H9 (cell line): ENCODE data around the gene B4GALNT2. TPM values are rescaled to one million over a fixed set of nuclear protein-coding genes. Genes with fewer than 3 reads are reported as not detected.

Source experiments
- DNase-seq: peaks from one replicate; pipeline ENCODE4 v3.0.0-alpha.2; 2017
- H2AFZ ChIP-seq: one replicate; pipeline ENCODE4 v1.6.1; 2013; ENCODE audit warnings: mild to moderate bottlenecking, low read length, control low read depth, moderate library complexity
- H2AK5ac ChIP-seq: 2 replicates; pipeline ENCODE4 v1.6.1; 2013; ENCODE audit warnings: low read length, control low read depth, mixed read lengths; ENCODE audit not compliant: insufficient read length
- H2BK120ac ChIP-seq: one replicate; pipeline ENCODE4 v1.6.1; 2013; ENCODE audit warnings: low read depth, mild to moderate bottlenecking, low read length, control low read depth, inconsistent platforms; ENCODE audit not compliant: poor library complexity, severe bottlenecking
- H2BK12ac ChIP-seq: 2 replicates; pipeline ENCODE4 v1.6.1; 2013; ENCODE audit warnings: low read length, control low read depth, mixed read lengths, low read depth; ENCODE audit not compliant: insufficient read length
- H2BK15ac ChIP-seq: 2 replicates; pipeline ENCODE4 v1.6.1; 2013; ENCODE audit warnings: low read depth, low read length, control low read depth
- H2BK20ac ChIP-seq: one replicate; pipeline ENCODE4 v1.6.1; 2013; ENCODE audit warnings: low read depth, mild to moderate bottlenecking, low read length, control low read depth, inconsistent platforms; ENCODE audit not compliant: poor library complexity, severe bottlenecking
- H2BK5ac ChIP-seq: 2 replicates; pipeline ENCODE4 v1.6.1; 2013; ENCODE audit warnings: low read length, control low read depth, mixed read lengths; ENCODE audit not compliant: insufficient read length
- H3K14ac ChIP-seq: 2 replicates; pipeline ENCODE4 v1.6.1; 2013; ENCODE audit warnings: low read length, control low read depth; ENCODE audit not compliant: insufficient read depth
- H3K18ac ChIP-seq: 2 replicates; pipeline ENCODE4 v1.6.1; 2013; ENCODE audit warnings: low read depth, mild to moderate bottlenecking, mixed read lengths, low read length, control low read depth; ENCODE audit not compliant: insufficient read length
- H3K23ac ChIP-seq: 2 replicates; pipeline ENCODE4 v1.6.1; 2013; ENCODE audit warnings: low read length, control low read depth, mixed read lengths, low read depth; ENCODE audit not compliant: insufficient read length
- H3K23me2 ChIP-seq: 2 replicates; pipeline ENCODE4 v1.6.1; 2013; ENCODE audit warnings: low read depth, mild to moderate bottlenecking, mixed read lengths, low read length, control low read depth; ENCODE audit not compliant: insufficient read length, poor library complexity, severe bottlenecking
- H3K27ac ChIP-seq: 2 replicates; pipeline ENCODE4 v1.5.1; 2013; ENCODE audit warnings: low read length, control low read depth, mixed read lengths, low read depth; ENCODE audit not compliant: insufficient read length
- H3K27me3 ChIP-seq: 2 replicates; pipeline ENCODE4 v1.6.1; 2013; ENCODE audit warnings: low read length, control low read depth, inconsistent platforms; ENCODE audit not compliant: insufficient read depth
- H3K4ac ChIP-seq: 2 replicates; pipeline ENCODE4 v1.6.1; 2013; ENCODE audit warnings: low read depth, mild to moderate bottlenecking, control low read depth, inconsistent platforms, low read length, moderate library complexity
- H3K4me1 ChIP-seq: 2 replicates; pipeline ENCODE4 v1.6.1; 2013; ENCODE audit warnings: low read length, control low read depth, inconsistent platforms; ENCODE audit not compliant: insufficient read depth
- H3K4me2 ChIP-seq: 2 replicates; pipeline ENCODE4 v1.6.1; 2013; ENCODE audit warnings: low read length, control low read depth, mixed read lengths; ENCODE audit not compliant: insufficient read length, insufficient read depth
- H3K56ac ChIP-seq: 2 replicates; pipeline ENCODE4 v1.6.1; 2013; ENCODE audit warnings: low read depth, mild to moderate bottlenecking, mixed read lengths, low read length, control low read depth; ENCODE audit not compliant: insufficient read length
- H3K79me1 ChIP-seq: 2 replicates; pipeline ENCODE4 v1.6.1; 2013; ENCODE audit warnings: low read depth, mild to moderate bottlenecking, moderate library complexity, low read length, control low read depth, inconsistent platforms; ENCODE audit not compliant: insufficient read depth, poor library complexity, severe bottlenecking
- H3K79me2 ChIP-seq: 2 replicates; pipeline ENCODE4 v1.6.1; 2013; ENCODE audit warnings: low read length, control low read depth, inconsistent platforms; ENCODE audit not compliant: insufficient read depth
- H3K9ac ChIP-seq: 2 replicates; pipeline ENCODE4 v1.6.1; 2013; ENCODE audit warnings: low read length, control low read depth, mixed read lengths; ENCODE audit not compliant: insufficient read length; ENCODE audit errors: extremely low read depth
- H3K9me3 ChIP-seq: one replicate; pipeline ENCODE4 v1.6.1; 2013; ENCODE audit warnings: low read depth, low read length, inconsistent platforms; ENCODE audit not compliant: control insufficient read depth
- H3T11ph ChIP-seq: one replicate; pipeline ENCODE4 v1.6.1; 2013; ENCODE audit warnings: mild to moderate bottlenecking, low read length, control low read depth, inconsistent platforms
- H4K20me1 ChIP-seq: one replicate; pipeline ENCODE4 v1.6.1; 2013; ENCODE audit not compliant: control insufficient read depth, insufficient read length, insufficient read depth
- H4K5ac ChIP-seq: 2 replicates; pipeline ENCODE4 v1.6.1; 2013; ENCODE audit warnings: low read depth, mild to moderate bottlenecking, mixed read lengths, low read length, control low read depth; ENCODE audit not compliant: insufficient read length
- H4K8ac ChIP-seq: replicated peaks from 2 replicates; pipeline ENCODE4 v1.6.1; 2013; ENCODE audit warnings: low read length, control low read depth, mixed read lengths, low read depth; ENCODE audit not compliant: insufficient read length
- H4K91ac ChIP-seq: 2 replicates; pipeline ENCODE4 v1.6.1; 2013; ENCODE audit warnings: low read depth, mild to moderate bottlenecking, moderate library complexity, mixed read lengths, low read length, control low read depth; ENCODE audit not compliant: insufficient read length
- H3K27ac Mint-ChIP-seq, 3 experiments: 2 replicates in 2 of 3; 3 replicates in 1 of 3; pipeline ENCODE4 v1.8.0; 2020 to 2021; ENCODE audit warnings: mixed read lengths in 3 of 3, mild to moderate bottlenecking in 1 of 3, moderate library complexity in 1 of 3
- H3K27me3 Mint-ChIP-seq: 2 replicates; pipeline ENCODE4 v1.8.0; 2021; ENCODE audit warnings: low read depth, mild to moderate bottlenecking, moderate library complexity, mixed read lengths
- H3K36me3 Mint-ChIP-seq, 3 experiments: 2 replicates in 2 of 3; 3 replicates in 1 of 3; pipeline ENCODE4 v1.8.0; 2020 to 2021; ENCODE audit warnings: low read depth in 3 of 3, mixed read lengths in 3 of 3; ENCODE audit not compliant: insufficient read depth in 1 of 3
- H3K4me1 Mint-ChIP-seq, 2 experiments: 2 replicates each; pipeline ENCODE4 v1.8.0; 2020; ENCODE audit warnings: mixed read lengths in 2 of 2
- H3K4me3 Mint-ChIP-seq, 2 experiments: 2 replicates in 1 of 2; 3 replicates in 1 of 2; pipeline ENCODE4 v1.8.0; 2020 to 2021; ENCODE audit warnings: mild to moderate bottlenecking in 2 of 2, mixed read lengths in 2 of 2, moderate library complexity in 1 of 2
- H3K9me3 Mint-ChIP-seq, 2 experiments: 2 replicates in 1 of 2; 3 replicates in 1 of 2; pipeline ENCODE4 v1.8.0; 2020; ENCODE audit warnings: mild to moderate bottlenecking in 2 of 2, mixed read lengths in 2 of 2, moderate library complexity in 1 of 2
- WGBS: extraction: QIAGEN DNeasy Blood & Tissue Kit; methylation state at CpG from one replicate; pipeline ENCODE4 v1.1.7; 2013; ENCODE audit warnings: missing lambda C conversion rate, low lambda C conversion rate, mixed read lengths; ENCODE audit not compliant: insufficient read length; ENCODE audit errors: extremely low coverage; 5-methylcytosine and 5-hydroxymethylcytosine counted together
- total RNA-seq: library from RNA; stranded (reverse); gene quantifications from 2 replicates; pipeline ENCODE4 v1.2.1, GENCODE V29; 2021
- TF ChIP-seq, protein P1 (sequence below): fragments of 200-600 bp; sonication (generic); conservative IDR thresholded peaks from 3 replicates; pipeline ENCODE4 v1.8.0; 2021; ENCODE audit warnings: antibody characterized with exemption, mild to moderate bottlenecking

B4GALNT2 gene
- total RNA-seq, 1 experiment from 2014 or later = not detected

DNA sequence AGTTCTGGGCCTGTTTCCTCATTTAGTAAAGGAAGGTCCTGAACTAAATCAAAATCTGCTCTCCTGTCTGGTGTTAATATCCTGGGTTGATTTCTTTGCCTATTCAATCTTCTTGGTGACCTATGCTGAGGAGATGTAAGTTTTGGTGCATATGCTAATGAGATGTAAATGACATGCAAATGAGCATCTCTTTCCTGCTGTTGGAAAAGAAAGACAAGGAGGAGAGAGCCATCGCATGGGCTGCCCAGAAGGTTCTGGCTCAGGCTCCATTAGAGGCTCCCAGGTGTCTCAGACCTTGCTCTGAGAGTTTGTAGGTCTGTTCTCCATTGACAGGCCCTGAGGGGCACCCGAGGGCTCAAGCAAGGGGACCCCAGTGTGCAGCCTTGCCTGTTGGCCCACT is 81.3 kb downstream of the B4GALNT2 start:
- Mint-ChIP-seq H3K27me3 (peaks cover 16% of the 10 kb centered on the region), H3K4me3 (no peak overlapping the region), H3K36me3 (no peaks in the 10 kb centered on the region; a peak in 1 of 7 replicates), H3K4me1 (peaks cover 45 to 53% of the 10 kb centered on the region in 2 experiments), H3K27ac (no peak overlapping the region), H3K9me3 (no peaks in the 10 kb centered on the region)
- H3K4me2 ChIP-seq = no peak overlapping the region
- no peak overlapping the region for H4K91ac ChIP-seq
- no peaks in the 10 kb centered on the region for H3K9me3 ChIP-seq
- no peaks in the 10 kb centered on the region for H3K79me1 ChIP-seq
- no peak overlapping the region for H3K27ac ChIP-seq
- H2BK12ac ChIP-seq = no peak overlapping the region
- no peaks in the 10 kb centered on the region for H3K23me2 ChIP-seq
- TF ChIP-seq, protein P1, sequence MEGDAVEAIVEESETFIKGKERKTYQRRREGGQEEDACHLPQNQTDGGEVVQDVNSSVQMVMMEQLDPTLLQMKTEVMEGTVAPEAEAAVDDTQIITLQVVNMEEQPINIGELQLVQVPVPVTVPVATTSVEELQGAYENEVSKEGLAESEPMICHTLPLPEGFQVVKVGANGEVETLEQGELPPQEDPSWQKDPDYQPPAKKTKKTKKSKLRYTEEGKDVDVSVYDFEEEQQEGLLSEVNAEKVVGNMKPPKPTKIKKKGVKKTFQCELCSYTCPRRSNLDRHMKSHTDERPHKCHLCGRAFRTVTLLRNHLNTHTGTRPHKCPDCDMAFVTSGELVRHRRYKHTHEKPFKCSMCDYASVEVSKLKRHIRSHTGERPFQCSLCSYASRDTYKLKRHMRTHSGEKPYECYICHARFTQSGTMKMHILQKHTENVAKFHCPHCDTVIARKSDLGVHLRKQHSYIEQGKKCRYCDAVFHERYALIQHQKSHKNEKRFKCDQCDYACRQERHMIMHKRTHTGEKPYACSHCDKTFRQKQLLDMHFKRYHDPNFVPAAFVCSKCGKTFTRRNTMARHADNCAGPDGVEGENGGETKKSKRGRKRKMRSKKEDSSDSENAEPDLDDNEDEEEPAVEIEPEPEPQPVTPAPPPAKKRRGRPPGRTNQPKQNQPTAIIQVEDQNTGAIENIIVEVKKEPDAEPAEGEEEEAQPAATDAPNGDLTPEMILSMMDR = no peak
- H3K23ac ChIP-seq = no peak overlapping the region
- no peak overlapping the region for H4K8ac ChIP-seq
- H4K5ac ChIP-seq = no peak overlapping the region
- WGBS = no CpG with 5 or more reads among the region's 2 CpGs
- H3K14ac ChIP-seq = no peak overlapping the region
- DNase-seq = no peak
- H2AFZ ChIP-seq = no peak overlapping the region
- H3T11ph ChIP-seq = no peak overlapping the region
- no peak overlapping the region for H2BK5ac ChIP-seq
- no peak overlapping the region for H2AK5ac ChIP-seq
- no peak overlapping the region for H3K9ac ChIP-seq
- no peak overlapping the region for H2BK20ac ChIP-seq
- no peaks in the 10 kb centered on the region for H4K20me1 ChIP-seq
- no peak overlapping the region for H3K18ac ChIP-seq
- no peak overlapping the region for H3K4ac ChIP-seq
- no peaks in the 10 kb centered on the region for H3K79me2 ChIP-seq
- H3K4me1 ChIP-seq = peaks cover 6% of the 10 kb centered on the region; the same call in 1 of the 2 replicates
- H3K56ac ChIP-seq = no peak overlapping the region
- H2BK120ac ChIP-seq = no peak overlapping the region
- no peaks in the 10 kb centered on the region for H3K27me3 ChIP-seq
- no peak overlapping the region for H2BK15ac ChIP-seq
